ENCODE data around the gene SPAG9. TPM values are rescaled to one million over a fixed set of nuclear protein-coding genes. Genes with fewer than 3 reads are reported as not detected.
A peak's percentile ranks its signal among the peaks of the same experiment; 100 is the strongest.

SPAG9 gene
- total and polyA plus RNA-seq, 2 of the 8 experiments (the other 6 are each of a cell fraction or from before 2014, with no cell fraction given) = 9.8 to 63.8 TPM

GRCh38 chr17:51164911-51165679 lies 44.4 kb upstream of the SPAG9 start:
- H4K5ac ChIP-seq (ENCODE audit: insufficient read length, low read depth, low read length) = no peak overlapping the region
- H4K91ac ChIP-seq (replicated peaks; ENCODE audit: insufficient read length, low read length) = no peak overlapping the region
- H3K9ac ChIP-seq (replicated peaks in 1 of 4; ENCODE audit: extremely low read depth in 1 of 4, low read depth in 3 of 4, low read length in 3 of 4) = no peak overlapping the region
- H3K27ac ChIP-seq (ENCODE audit: low read depth, low read length) = no peak overlapping the region
- H2BK12ac ChIP-seq (ENCODE audit: low read depth, low read length) = no peak overlapping the region
- CTCF ChIA-PET (ENCODE audit: partially characterized antibody) = interaction anchor here (0.9 to 2.5 kb wide), 6 partner anchors 10 to 163 kb away, joined by 3 to 7 read pairs (median 4); partner anchors contain the start of gene NME1
- H2BK120ac ChIP-seq (replicated peaks; ENCODE audit: low read depth, low read length) = no peak overlapping the region
- H3K56ac ChIP-seq (replicated peaks; ENCODE audit: insufficient read length, low read depth, low read length) = no peak overlapping the region
- H4K20me1 ChIP-seq (replicated peaks in 1 of 2; ENCODE audit: control insufficient read depth in 1 of 2, insufficient read depth in 2 of 2, low read length in 2 of 2) = peaks cover 0 to 7% of the 10 kb centered on the region in 2 experiments
- peaks cover 0 to 9% (median 3%) of the 10 kb centered on the region in 4 experiments; a peak in 4 of 7 replicates for H3K4me1 ChIP-seq (replicated peaks in 1 of 4; ENCODE audit: control insufficient read depth in 3 of 4, insufficient read depth in 4 of 4, low read length in 3 of 4)
- no peaks in the 10 kb centered on the region for H3K9me3 ChIP-seq (ENCODE audit: insufficient read depth in 2 of 2, low read depth in 1 of 2, low read length in 1 of 2)
- peak overlapping the region; percentile 94; the same call in 1 of the 2 replicates for H2BK5ac ChIP-seq (ENCODE audit: low read depth, low read length)
- H3K27me3 ChIP-seq (replicated peaks in 1 of 4; ENCODE audit: control insufficient read depth in 3 of 4, extremely low read depth in 1 of 4, insufficient read depth in 3 of 4, low read length in 3 of 4) = no peaks in the 10 kb centered on the region
- WGBS, 2 experiments (ENCODE audit: extremely low coverage in 1 of 2, insufficient coverage in 1 of 2, insufficient read length in 1 of 2, insufficient replicate concordance in 2 of 2, low coverage in 1 of 2, low lambda C conversion rate in 2 of 2, missing lambda C conversion rate in 1 of 2) = 49% methylated on average over 16 of the region's 16 CpGs; no CpG with 5 or more reads in 1 of the 2 experiments
- POLR2A ChIA-PET (ENCODE audit: partially characterized antibody) = interaction anchor here (0.7 to 6.0 kb wide), 13 partner anchors 9 to 446 kb away, joined by 3 to 82 read pairs (median 5); partner anchors contain the start of genes LUC7L3, MBTD1, NME1 and SPAG9
- no peak overlapping the region for H2AFZ ChIP-seq (ENCODE audit: low read length)
- H3K79me2 ChIP-seq (ENCODE audit: control insufficient read depth in 1 of 2, insufficient read depth in 2 of 2, low read length in 2 of 2) = peaks cover 0 to 13% of the 10 kb centered on the region in 2 experiments; a peak in 2 of 4 replicates
- H2BK15ac ChIP-seq (ENCODE audit: low read length) = no peak overlapping the region
- no peak overlapping the region for H3K14ac ChIP-seq (ENCODE audit: insufficient read length)
- H3K23me2 ChIP-seq (ENCODE audit: low read depth, low read length) = peaks cover 9% of the 10 kb centered on the region
- DNase-seq (ENCODE audit: low read depth in 1 of 2, low spot score in 2 of 2) = no peak
- TF ChIP-seq ATF3 (IDR thresholded peaks at IDR 0.05; ENCODE audit: insufficient read depth, low read depth, low read length) = no peak
- no peak for TF ChIP-seq BCL11A (IDR thresholded peaks at IDR 0.05; ENCODE audit: low read depth in 2 of 2, low read length in 2 of 2)
- peak; percentile 36; the same call in 1 of the 2 replicates for TF ChIP-seq POLR2AphosphoS5 (IDR thresholded peaks at IDR 0.05; ENCODE audit: low read depth, low read length)
- TF ChIP-seq POLR2A (IDR thresholded peaks at IDR 0.05; ENCODE audit: control extremely low read depth in 1 of 2, low read depth in 2 of 2, low read length in 2 of 2) = 0 out of 3 replicates have a peak, but pooled peaks of 1 of the 2 experiments have one; percentile 12
- peak overlapping the region; percentile 89 to 97 for H3K4me2 ChIP-seq (ENCODE audit: insufficient read depth in 1 of 2, low read depth in 2 of 2, low read length in 2 of 2)
- H3K4ac ChIP-seq (replicated peaks; ENCODE audit: insufficient read length, low read depth, low read length) = no peak overlapping the region
- no peak overlapping the region for H3K23ac ChIP-seq (ENCODE audit: insufficient read length)
- no peak overlapping the region for H2AK5ac ChIP-seq (ENCODE audit: low read depth, low read length)
- H2BK20ac ChIP-seq (ENCODE audit: low read length) = no peak overlapping the region
- H4K8ac ChIP-seq (ENCODE audit: extremely low read depth, insufficient read depth, low read length) = no peak overlapping the region
- H3K4me3 ChIP-seq (ENCODE audit: extremely low read depth in 1 of 4, insufficient read depth in 2 of 4, low read depth in 3 of 4, low read length in 4 of 4) = peak overlapping the region; percentile 65 to 95 (median 92); a peak in 7 of 8 replicates
- H3K18ac ChIP-seq (ENCODE audit: extremely low read depth, low read length) = no peak overlapping the region
- peaks cover 12 to 57% (median 41%) of the 10 kb centered on the region in 4 experiments for H3K36me3 ChIP-seq (ENCODE audit: control insufficient read depth in 2 of 4, insufficient read depth in 4 of 4, low read length in 3 of 4)
- no peaks in the 10 kb centered on the region; the same call in 1 of the 2 replicates for H3K79me1 ChIP-seq (ENCODE audit: low read depth, low read length)
- no peak for FAIRE-seq

All from H1 (cell line).